Erythroblast (primary cell): Measurements from ENCODE around the gene ARHGEF38.

Experiments
- GATA1 ChIP-seq: IDR thresholded peaks from 2 replicates; pipeline ENCODE4 v1.6.1; 2011; ENCODE audit warnings: low read depth, mild to moderate bottlenecking, control low read depth, low read length, moderate library complexity
- POLR2A ChIP-seq: IDR thresholded peaks from 2 replicates; pipeline ENCODE4 v1.6.1; 2011; ENCODE audit warnings: mild to moderate bottlenecking, low read length

DNA sequence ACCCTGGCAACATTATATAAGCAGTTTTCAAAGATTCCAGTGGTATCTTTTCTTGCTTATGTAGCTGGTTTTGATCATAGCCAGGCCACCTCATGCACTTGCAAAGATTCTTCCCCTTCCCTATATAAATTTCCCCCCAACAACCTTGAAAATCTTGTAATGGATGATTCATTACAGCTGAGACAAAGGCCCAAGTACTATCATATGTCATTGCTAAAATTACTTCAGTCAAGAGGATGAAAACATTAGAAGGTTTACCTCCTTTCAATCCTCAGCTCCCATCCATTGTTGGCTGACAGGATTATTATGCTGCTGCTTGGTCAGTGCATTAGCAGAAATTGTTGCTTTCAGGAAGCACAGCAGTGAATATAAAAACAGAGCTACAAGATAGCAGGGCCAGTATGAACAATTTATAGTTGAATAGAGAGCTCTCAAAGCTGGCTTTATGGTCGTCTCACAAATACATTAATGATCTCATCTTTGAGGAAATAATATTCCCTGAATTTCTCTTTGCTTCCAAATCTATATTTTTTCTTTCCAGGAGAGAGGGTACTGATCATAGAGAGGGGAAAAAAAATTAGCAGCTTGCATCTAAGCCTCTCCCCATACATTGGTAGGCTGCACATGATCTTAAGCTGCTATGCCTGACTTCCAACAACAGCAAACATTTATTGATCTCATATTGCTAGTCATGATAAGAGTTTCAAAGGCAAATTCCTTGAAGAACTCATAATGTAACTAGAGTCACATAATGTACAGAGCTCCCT is 7.7 kb upstream of the ARHGEF38 start:
- TF ChIP-seq POLR2A (no peak), GATA1 (no peak)
